Umbilical cord (tissue), 1 donor: ENCODE results near the gene DPF3. TPM values are rescaled to one million over a fixed set of nuclear protein-coding genes. Genes with fewer than 3 reads are reported as not detected.

Experiments used
- total RNA-seq: library from RNA; depleted of rRNA; stranded (reverse); fragments of >200 nt; gene quantifications from one replicate; pipeline ENCODE4 v1.2.3, GENCODE V29; 2014; ENCODE audit warnings: low replicate concordance; ENCODE audit not compliant: insufficient read depth

The DPF3 gene
- total RNA-seq, 1 donor from 2014 or later, result 4.6 TPM

Other genes starting within 250 kb of the DPF3 start
- gene DCAF4, start 32.4 kb upstream of the DPF3 start, total RNA-seq, result 7.9 TPM
- gene ZFYVE1, start 133.0 kb upstream of the DPF3 start, total RNA-seq, result 10.6 TPM
- gene RBM25, start 164.4 kb upstream of the DPF3 start, total RNA-seq, result 51.5 TPM
- 42.9 TPM for gene PSEN1, start 242.4 kb upstream of the DPF3 start, total RNA-seq